IMR-90 (cell line): ENCODE results near the gene PALLD. TPM values are rescaled to one million over a fixed set of nuclear protein-coding genes. Genes with fewer than 3 reads are reported as not detected.
A peak's percentile ranks its signal among the peaks of the same experiment; 100 is the strongest.
"Not testable (repeated sequence)": the region's sequence is repeated elsewhere in the genome, so short reads cannot be mapped to it uniquely, and the experiment has no call there.

ENCODE experiments used
- ATAC-seq: fragments of 200-7000 bp; cut with Tn5 transposase; 2 replicates; pipeline ENCODE4 v1.9.1; 2020; ENCODE audit warnings: low read depth, mild to moderate bottlenecking, moderate library complexity
- BruUV-seq: library from RNA; stranded (reverse); fragments of 400-500 nt; replicated peaks from 2 replicates; lab custom pipeline; 2021; lab: Mats Ljungman, UMichigan
- CTCF ChIA-PET: fragments of 300-600 bp; formaldehyde crosslinking; extraction: SDS; loops from one replicate; lab custom pipeline; 2021; ENCODE audit warnings: antibody characterized with exemption; lab: Yijun Ruan, JAX
- POLR2A ChIA-PET: fragments of 300-600 bp; sonication (Branson Sonifier 250); formaldehyde crosslinking; loops from one replicate; lab custom pipeline; 2022; ENCODE audit warnings: antibody characterized with exemption; ENCODE audit not compliant: unreplicated experiment; lab: Charles Lee
- DNase-seq: peaks from one replicate; pipeline ENCODE4 v3.0.0; 2013
- H2AFZ ChIP-seq: replicated peaks from 2 replicates; pipeline ENCODE3; 2013; ENCODE audit warnings: low read length, mild to moderate bottlenecking; ENCODE audit not compliant: poor library complexity
- H2AK5ac ChIP-seq: 2 replicates; pipeline ENCODE4 v1.6.1; 2013; ENCODE audit warnings: low read depth, low read length, inconsistent platforms
- H2AK9ac ChIP-seq: replicated peaks from 2 replicates; pipeline ENCODE3; 2013; ENCODE audit warnings: mild to moderate bottlenecking, low read depth, low read length, moderate library complexity; ENCODE audit not compliant: poor library complexity
- H2BK120ac ChIP-seq: 2 replicates; pipeline ENCODE4 v1.6.1; 2013; ENCODE audit warnings: low read depth, low read length, inconsistent platforms
- H2BK15ac ChIP-seq: 3 replicates; pipeline ENCODE4 v1.6.1; 2013; ENCODE audit warnings: low read depth, low read length, inconsistent platforms
- H2BK20ac ChIP-seq: 2 replicates; pipeline ENCODE4 v1.6.1; 2013; ENCODE audit warnings: low read depth, mild to moderate bottlenecking, inconsistent platforms, low read length, moderate library complexity
- H2BK5ac ChIP-seq: 2 replicates; pipeline ENCODE4 v1.6.1; 2013; ENCODE audit warnings: mild to moderate bottlenecking, low read depth, low read length, inconsistent platforms; ENCODE audit not compliant: poor library complexity, severe bottlenecking
- H3K14ac ChIP-seq: replicated peaks from 2 replicates; pipeline ENCODE4 v1.6.1; 2013; ENCODE audit warnings: low read depth, low read length, inconsistent platforms
- H3K18ac ChIP-seq: 2 replicates; pipeline ENCODE4 v1.6.1; 2013; ENCODE audit warnings: low read depth, low read length, control low read depth
- H3K23ac ChIP-seq: 2 replicates; pipeline ENCODE4 v1.6.1; 2013; ENCODE audit warnings: low read depth, low read length, inconsistent platforms
- H3K27ac ChIP-seq: 2 replicates; pipeline ENCODE4 v1.5.1; 2013; ENCODE audit warnings: mild to moderate bottlenecking, control low read depth, low read length; ENCODE audit not compliant: insufficient read depth
- H3K27me3 ChIP-seq: 2 replicates; pipeline ENCODE4 v1.6.1; 2013; ENCODE audit warnings: low read length; ENCODE audit not compliant: control insufficient read depth, insufficient read depth
- H3K36me3 ChIP-seq: 2 replicates; pipeline ENCODE4 v1.6.1; 2013; ENCODE audit warnings: low read length, mixed read lengths; ENCODE audit not compliant: control insufficient read depth, insufficient read depth
- H3K4ac ChIP-seq: 2 replicates; pipeline ENCODE4 v1.6.1; 2013; ENCODE audit warnings: low read depth, low read length, inconsistent platforms
- H3K4me1 ChIP-seq: 2 replicates; pipeline ENCODE4 v1.6.1; 2013; ENCODE audit warnings: low read length, mixed read lengths; ENCODE audit not compliant: control insufficient read depth, insufficient read depth
- H3K4me2 ChIP-seq: 2 replicates; pipeline ENCODE4 v1.6.1; 2013; ENCODE audit warnings: low read depth, mild to moderate bottlenecking, control low read depth, low read length, moderate library complexity
- H3K4me3 ChIP-seq: 2 replicates; pipeline ENCODE4 v1.5.1; 2013; ENCODE audit warnings: low read depth, mild to moderate bottlenecking, control low read depth, low read length, moderate library complexity; ENCODE audit not compliant: insufficient read depth
- H3K56ac ChIP-seq: 2 replicates; pipeline ENCODE4 v1.6.1; 2013; ENCODE audit warnings: low read length, inconsistent platforms; ENCODE audit not compliant: insufficient read depth; ENCODE audit errors: extremely low read depth
- H3K79me1 ChIP-seq, 2 experiments: 2 replicates each; pipeline ENCODE4 v1.6.1; 2013; ENCODE audit warnings: low read length in 2 of 2, inconsistent platforms in 1 of 2, low read depth in 1 of 2
- H3K9ac ChIP-seq: 2 replicates; pipeline ENCODE4 v1.6.1; 2013; ENCODE audit warnings: low read depth, low read length, control low read depth
- H3K9me1 ChIP-seq: 2 replicates; pipeline ENCODE4 v1.6.1; 2013; ENCODE audit warnings: low read length, inconsistent platforms; ENCODE audit not compliant: insufficient read depth
- H3K9me3 ChIP-seq: 2 replicates; pipeline ENCODE4 v1.6.1; 2013; ENCODE audit warnings: low read length; ENCODE audit not compliant: control insufficient read depth, insufficient read depth
- H4K20me1 ChIP-seq: 2 replicates; pipeline ENCODE4 v1.6.1; 2013; ENCODE audit warnings: low read length, inconsistent platforms; ENCODE audit not compliant: insufficient read depth
- H4K5ac ChIP-seq: 2 replicates; pipeline ENCODE4 v1.6.1; 2013; ENCODE audit warnings: mild to moderate bottlenecking, low read depth, low read length, control low read depth
- H4K8ac ChIP-seq, 2 experiments: 2 replicates each; pipeline ENCODE4 v1.6.1; 2013; ENCODE audit warnings: low read depth in 2 of 2, low read length in 2 of 2, control low read depth in 1 of 2, inconsistent platforms in 1 of 2
- H4K91ac ChIP-seq: 2 replicates; pipeline ENCODE4 v1.6.1; 2013; ENCODE audit warnings: low read depth, low read length, inconsistent platforms; ENCODE audit not compliant: insufficient read depth
- WGBS, 2 experiments: methylation state at CpG; one replicate each; pipeline versions ENCODE4 v1.1.5 to v1.1.7; 2013; ENCODE audit warnings: missing lambda C conversion rate in 2 of 2; ENCODE audit not compliant: insufficient read length in 1 of 2; ENCODE audit errors: extremely low coverage in 2 of 2; 5-methylcytosine and 5-hydroxymethylcytosine counted together
- dilution Hi-C: fragments of 300-500 bp; cut with HindIII; formaldehyde crosslinking; loops from one replicate; pipeline ENCODE4 v1.14.3; 2018; ENCODE audit warnings: low sequenced_read_pairs; ENCODE audit not compliant: unreplicated experiment
- in situ Hi-C: fragments of 300-500 bp; cut with MboI; formaldehyde crosslinking; loops from 3 replicates; pipeline ENCODE4 v1.14.3; 2019; ENCODE audit warnings: low sequenced_read_pairs, inconsistent platforms, mixed read lengths
- intact Hi-C: fragments of 100-400 bp; cut with micrococcal nuclease; formaldehyde crosslinking; loops from 2 replicates; pipeline ENCODE4 v1.10.0; 2022
- polyA plus RNA-seq, 3 experiments: library from polyadenylated mRNA; depleted of rRNA; stranded (reverse); fragments of >200 nt; gene quantifications; 2 replicates each; pipeline ENCODE4 v1.2.3, GENCODE V29; 2012; ENCODE audit warnings: low replicate concordance in 1 of 3
- total RNA-seq: library from RNA; depleted of rRNA; stranded (reverse); fragments of >200 nt; gene quantifications from 2 replicates; pipeline ENCODE4 v1.2.3, GENCODE V29; 2012
- TF ChIP-seq, protein P1 (sequence below): fragments of 150-350 bp; IDR thresholded peaks from 2 replicates; pipeline ENCODE4 v1.6.1; 2017; ENCODE audit warnings: mild to moderate bottlenecking, antibody characterized with exemption, low read length, low read depth

Gene PALLD
- total and polyA plus RNA-seq, 2 of the 4 experiments (the other 2 are of a cell fraction), result 91.0 to 91.9 TPM

DNA sequence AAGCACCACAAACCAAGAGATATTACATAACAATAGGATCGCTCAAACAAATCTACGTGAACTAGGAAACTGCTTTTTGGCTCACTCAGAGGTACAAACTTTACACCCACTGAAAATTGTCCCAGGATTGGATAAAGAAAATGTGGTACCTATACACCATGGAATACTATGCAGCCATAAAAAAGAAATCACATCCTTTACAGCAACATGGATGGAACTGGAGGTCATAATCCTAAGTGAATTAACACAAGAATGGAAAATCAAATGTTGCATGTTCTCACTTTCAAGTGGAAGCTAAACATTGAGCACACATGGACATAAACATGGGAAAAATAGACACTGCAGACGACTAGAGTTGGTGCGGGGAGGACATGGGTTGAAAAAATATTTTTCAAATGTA is 305.4 kb downstream of the PALLD start:
- WGBS, 2 experiments, result no CpG with 5 or more reads among the region's 4 CpGs
- Histone ChIP-seq H3K9me1 (no peaks in the 10 kb centered on the region; the same call in 1 of the 2 replicates), H4K8ac (no peak overlapping the region), H3K4me1 (peaks cover 12% of the 10 kb centered on the region), H3K56ac (no peak overlapping the region), H2BK15ac (no peak overlapping the region), H3K14ac (no peak overlapping the region), H3K4me3 (no peak overlapping the region), H2AFZ (no peak overlapping the region), H3K27ac (no peak overlapping the region), H3K27me3 (no peaks in the 10 kb centered on the region), H2AK5ac (no peak overlapping the region), H3K23ac (no peak overlapping the region), H2BK5ac (no peak overlapping the region), H3K18ac (no peak overlapping the region), H3K36me3 (no peaks in the 10 kb centered on the region), H4K91ac (no peak overlapping the region), H2AK9ac (no peak overlapping the region), H2BK120ac (no peak overlapping the region), H4K5ac (no peak overlapping the region), H2BK20ac (peak overlapping the region; percentile 26; the same call in 1 of the 2 replicates), H3K9ac (no peak overlapping the region), H3K9me3 (no peaks in the 10 kb centered on the region), H3K4me2 (no peak overlapping the region), H3K79me1 (no peaks in the 10 kb centered on the region), H4K20me1 (no peaks in the 10 kb centered on the region), H3K4ac (no peak overlapping the region)
- dilution Hi-C loops (no loop called here), in situ Hi-C loops (no loop called here), intact Hi-C loops (no loop called here)
- TF ChIP-seq, protein P1, sequence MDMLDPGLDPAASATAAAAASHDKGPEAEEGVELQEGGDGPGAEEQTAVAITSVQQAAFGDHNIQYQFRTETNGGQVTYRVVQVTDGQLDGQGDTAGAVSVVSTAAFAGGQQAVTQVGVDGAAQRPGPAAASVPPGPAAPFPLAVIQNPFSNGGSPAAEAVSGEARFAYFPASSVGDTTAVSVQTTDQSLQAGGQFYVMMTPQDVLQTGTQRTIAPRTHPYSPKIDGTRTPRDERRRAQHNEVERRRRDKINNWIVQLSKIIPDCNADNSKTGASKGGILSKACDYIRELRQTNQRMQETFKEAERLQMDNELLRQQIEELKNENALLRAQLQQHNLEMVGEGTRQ, result no peak
- POLR2A ChIA-PET, result no interaction called here
- BruUV-seq, result no TSS peak
- DNase-seq, result no peak
- ATAC-seq, result no peak
- CTCF ChIA-PET, result interaction anchor here (0.8 kb wide), 1 partner anchor 14 kb away, joined by 4 read pairs; no protein-coding TSS in a partner anchor

DNA sequence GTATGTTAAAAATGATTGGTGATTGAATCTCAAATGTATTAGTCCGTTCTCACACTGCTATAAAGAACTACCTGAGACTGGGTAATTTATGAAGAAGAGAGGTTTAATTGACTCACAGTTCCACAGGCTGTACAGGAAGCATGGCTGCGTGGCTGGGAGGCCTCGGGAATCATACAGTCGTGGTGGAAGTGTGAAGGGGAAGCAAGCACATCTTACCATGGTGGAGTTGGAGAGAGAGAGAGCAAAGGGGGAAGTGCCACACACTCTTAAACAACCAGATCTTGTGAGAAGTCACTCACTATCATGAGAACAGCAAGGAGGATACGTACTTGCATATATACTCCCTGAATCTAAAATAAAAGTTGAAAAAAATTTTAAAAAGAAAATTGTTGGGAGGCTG is 306.2 kb downstream of the PALLD start:
- 0 out of 2 replicates have a peak overlapping the region, but pooled peaks have one; percentile 34 for H3K14ac ChIP-seq
- BruUV-seq, H2AFZ ChIP-seq, H3K27ac ChIP-seq, ATAC-seq, POLR2A ChIA-PET, H3K27me3 ChIP-seq, H3K9me3 ChIP-seq, dilution Hi-C loops, CTCF ChIA-PET, DNase-seq, H3K9ac ChIP-seq, H2AK9ac ChIP-seq, in situ Hi-C loops, H3K4me2 ChIP-seq, H3K4me3 ChIP-seq, H3K9me1 ChIP-seq, H3K36me3 ChIP-seq, H3K4me1 ChIP-seq, H4K20me1 ChIP-seq, intact Hi-C loops, H3K56ac ChIP-seq, H3K79me1 ChIP-seq: not testable (repeated sequence)
- peak overlapping the region; percentile 87; the same call in 1 of the 2 replicates for H3K4ac ChIP-seq
- H2AK5ac ChIP-seq, result peak overlapping the region; percentile 95
- no CpG with 5 or more reads among the region's 5 CpGs for WGBS, 2 experiments
- H2BK15ac ChIP-seq, result peak overlapping the region; percentile 100; the same call in 2 of the 3 replicates
- peak overlapping the region; percentile 76 for H2BK120ac ChIP-seq
- peak overlapping the region; percentile 39; the same call in 1 of the 2 replicates for H3K23ac ChIP-seq
- peak overlapping the region; percentile 62 for H3K18ac ChIP-seq
- H4K91ac ChIP-seq, result peak overlapping the region; percentile 38
- H4K5ac ChIP-seq, result peak overlapping the region; percentile 60; the same call in 1 of the 2 replicates
- peak overlapping the region; percentile 6 to 73; a peak in 3 of 4 replicates for H4K8ac ChIP-seq
- peak overlapping the region; percentile 72 for H2BK5ac ChIP-seq
- H2BK20ac ChIP-seq, result peak overlapping the region; percentile 84
